Activated CD4-positive, alpha-beta T cell treated with anti-CD3 and anti-CD28 coated beads, Interleukin-2, amount 10 ng/mL, durations not matched to agents 24 days and 14 days (primary cell): ENCODE measurements around the gene ANKRD63. TPM values are rescaled to one million over a fixed set of nuclear protein-coding genes. Genes with fewer than 3 reads are reported as not detected.

Source experiments
- DNase-seq: peaks from one replicate; pipeline ENCODE4 v3.0.0; 2022
- H3K27ac Mint-ChIP-seq: one replicate; pipeline ENCODE4 v1.8.0; 2022; ENCODE audit warnings: mild to moderate bottlenecking, mixed read lengths
- H3K27me3 Mint-ChIP-seq: one replicate; pipeline ENCODE4 v1.8.0; 2022; ENCODE audit warnings: mixed read lengths
- H3K36me3 Mint-ChIP-seq: one replicate; pipeline ENCODE4 v1.8.0; 2022; ENCODE audit warnings: low read depth, mild to moderate bottlenecking, mixed read lengths
- H3K4me1 Mint-ChIP-seq: one replicate; pipeline ENCODE4 v1.8.0; 2021; ENCODE audit warnings: mixed read lengths
- H3K4me3 Mint-ChIP-seq: one replicate; pipeline ENCODE4 v1.8.0; 2022; ENCODE audit warnings: mild to moderate bottlenecking, moderate library complexity, mixed read lengths
- H3K9me3 Mint-ChIP-seq: one replicate; pipeline ENCODE4 v1.8.0; 2021; ENCODE audit warnings: mixed read lengths
- intact Hi-C: fragments of 100-400 bp; cut with micrococcal nuclease; formaldehyde crosslinking; loops from one replicate; pipeline ENCODE4 v1.15.1; 2023
- total RNA-seq: library from RNA; stranded (reverse); gene quantifications from 2 replicates; pipeline ENCODE4 v1.2.3, GENCODE V29; 2022

ANKRD63 gene
- total RNA-seq, 1 donor from 2014 or later: not detected

GRCh38 chr15:40295877-40296560, 13.2 kb upstream of the ANKRD63 start:
- Mint-ChIP-seq H3K36me3 (peaks cover 39% of the 10 kb centered on the region), H3K27ac (no peak overlapping the region), H3K27me3 (no peaks in the 10 kb centered on the region)

GRCh38 chr15:40295297-40295696, 12.4 kb upstream of the ANKRD63 start:
- intact Hi-C loops: no loop called here

More at GRCh38 chr15:40295877-40296560, 13.2 kb upstream of the ANKRD63 start:
- Mint-ChIP-seq H3K4me3 (no peak overlapping the region), H3K4me1 (no peaks in the 10 kb centered on the region), H3K9me3 (no peaks in the 10 kb centered on the region)
- intact Hi-C loops: no loop called here
- DNase-seq: no peak

GRCh38 chr15:40293905-40294895, 11.3 kb upstream of the ANKRD63 start:
- no peak overlapping the region for H3K4me3 Mint-ChIP-seq
- H3K27me3 Mint-ChIP-seq: no peaks in the 10 kb centered on the region
- no peak overlapping the region for H3K27ac Mint-ChIP-seq
- H3K36me3 Mint-ChIP-seq: peaks cover 31% of the 10 kb centered on the region
- no peaks in the 10 kb centered on the region for H3K4me1 Mint-ChIP-seq
- no peaks in the 10 kb centered on the region for H3K9me3 Mint-ChIP-seq
- intact Hi-C loops: no loop called here
- DNase-seq: no peak

More at GRCh38 chr15:40295297-40295696, 12.4 kb upstream of the ANKRD63 start:
- H3K27me3 Mint-ChIP-seq: no peaks in the 10 kb centered on the region
- no peak for DNase-seq
- no peaks in the 10 kb centered on the region for H3K4me1 Mint-ChIP-seq
- peaks cover 34% of the 10 kb centered on the region for H3K36me3 Mint-ChIP-seq
- H3K27ac Mint-ChIP-seq: no peak overlapping the region
- no peaks in the 10 kb centered on the region for H3K9me3 Mint-ChIP-seq
- no peak overlapping the region for H3K4me3 Mint-ChIP-seq

- H3K27me3 Mint-ChIP-seq: no peaks in the 10 kb centered on the region
- H3K36me3 Mint-ChIP-seq: peaks cover 28% of the 10 kb centered on the region
- H3K27ac Mint-ChIP-seq: no peak overlapping the region
- H3K4me3 Mint-ChIP-seq: no peak overlapping the region
- no peaks in the 10 kb centered on the region for H3K4me1 Mint-ChIP-seq
- intact Hi-C loops: no loop called here
- no peak for DNase-seq
- H3K9me3 Mint-ChIP-seq: no peaks in the 10 kb centered on the region
Observed at GRCh38 chr15:40293006-40293405, 10.1 kb upstream of the ANKRD63 start.

GRCh38 chr15:40292246-40292645, 9.4 kb upstream of the ANKRD63 start:
- intact Hi-C loops: no loop called here
- no peak overlapping the region for H3K27ac Mint-ChIP-seq
- DNase-seq: no peak
- no peaks in the 10 kb centered on the region for H3K4me1 Mint-ChIP-seq
- peaks cover 25% of the 10 kb centered on the region for H3K36me3 Mint-ChIP-seq
- H3K27me3 Mint-ChIP-seq: no peaks in the 10 kb centered on the region
- H3K4me3 Mint-ChIP-seq: no peak overlapping the region
- no peaks in the 10 kb centered on the region for H3K9me3 Mint-ChIP-seq

GRCh38 chr15:40290918-40291574, 8.2 kb upstream of the ANKRD63 start:
- Mint-ChIP-seq H3K36me3 (peaks cover 19% of the 10 kb centered on the region), H3K4me1 (no peaks in the 10 kb centered on the region), H3K27ac (no peak overlapping the region), H3K27me3 (no peaks in the 10 kb centered on the region), H3K9me3 (no peaks in the 10 kb centered on the region), H3K4me3 (no peak overlapping the region)
- intact Hi-C loops: no loop called here
- DNase-seq: no peak

GRCh38 chr15:40290545-40290917, 7.7 kb upstream of the ANKRD63 start:
- H3K4me3 Mint-ChIP-seq: no peak overlapping the region
- no peaks in the 10 kb centered on the region for H3K4me1 Mint-ChIP-seq
- DNase-seq: no peak
- H3K27me3 Mint-ChIP-seq: no peaks in the 10 kb centered on the region
- H3K9me3 Mint-ChIP-seq: no peaks in the 10 kb centered on the region
- intact Hi-C loops: no loop called here
- peaks cover 20% of the 10 kb centered on the region for H3K36me3 Mint-ChIP-seq
- no peak overlapping the region for H3K27ac Mint-ChIP-seq

- no peaks in the 10 kb centered on the region for H3K9me3 Mint-ChIP-seq
- intact Hi-C loops: no loop called here
- peaks cover 19% of the 10 kb centered on the region for H3K36me3 Mint-ChIP-seq
- H3K4me3 Mint-ChIP-seq: no peak overlapping the region
- H3K27ac Mint-ChIP-seq: no peak overlapping the region
- no peak for DNase-seq
- H3K27me3 Mint-ChIP-seq: peaks cover 2% of the 10 kb centered on the region
- no peaks in the 10 kb centered on the region for H3K4me1 Mint-ChIP-seq
Observed at GRCh38 chr15:40289140-40289775, 6.4 kb upstream of the ANKRD63 start.

GRCh38 chr15:40287968-40288367, 5.1 kb upstream of the ANKRD63 start:
- Mint-ChIP-seq H3K4me1 (no peaks in the 10 kb centered on the region), H3K27me3 (peaks cover 11% of the 10 kb centered on the region)
- intact Hi-C loops: no loop called here

GRCh38 chr15:40287505-40287904, 4.6 kb upstream of the ANKRD63 start:
- intact Hi-C loops: no loop called here
- Mint-ChIP-seq H3K4me1 (no peaks in the 10 kb centered on the region), H3K36me3 (peaks cover 17% of the 10 kb centered on the region), H3K27me3 (peaks cover 11% of the 10 kb centered on the region), H3K27ac (no peak overlapping the region), H3K4me3 (no peak overlapping the region), H3K9me3 (no peaks in the 10 kb centered on the region)
- no peak for DNase-seq

More at GRCh38 chr15:40287968-40288367, 5.1 kb upstream of the ANKRD63 start:
- no peak for DNase-seq
- no peak overlapping the region for H3K27ac Mint-ChIP-seq
- peaks cover 17% of the 10 kb centered on the region for H3K36me3 Mint-ChIP-seq
- no peak overlapping the region for H3K4me3 Mint-ChIP-seq
- H3K9me3 Mint-ChIP-seq: no peaks in the 10 kb centered on the region

GRCh38 chr15:40286794-40287193, 3.9 kb upstream of the ANKRD63 start:
- H3K36me3 Mint-ChIP-seq: peaks cover 17% of the 10 kb centered on the region
- H3K4me3 Mint-ChIP-seq: no peak overlapping the region
- peaks cover 11% of the 10 kb centered on the region for H3K27me3 Mint-ChIP-seq
- no peak for DNase-seq
- no peaks in the 10 kb centered on the region for H3K4me1 Mint-ChIP-seq
- H3K27ac Mint-ChIP-seq: no peak overlapping the region
- intact Hi-C loops: no loop called here
- H3K9me3 Mint-ChIP-seq: no peaks in the 10 kb centered on the region

GRCh38 chr15:40286061-40286532, 3.2 kb upstream of the ANKRD63 start:
- Mint-ChIP-seq H3K36me3 (peaks cover 17% of the 10 kb centered on the region), H3K27me3 (peaks cover 13% of the 10 kb centered on the region), H3K9me3 (no peaks in the 10 kb centered on the region)

GRCh38 chr15:40285554-40286011, 2.7 kb upstream of the ANKRD63 start:
- Mint-ChIP-seq H3K4me3 (no peak overlapping the region), H3K27ac (no peak overlapping the region), H3K9me3 (no peaks in the 10 kb centered on the region), H3K27me3 (peaks cover 18% of the 10 kb centered on the region), H3K4me1 (peaks cover 2% of the 10 kb centered on the region), H3K36me3 (peaks cover 16% of the 10 kb centered on the region)
- no peak for DNase-seq
- intact Hi-C loops: no loop called here

More at GRCh38 chr15:40286061-40286532, 3.2 kb upstream of the ANKRD63 start:
- H3K27ac Mint-ChIP-seq: no peak overlapping the region
- H3K4me3 Mint-ChIP-seq: no peak overlapping the region
- intact Hi-C loops: no loop called here
- H3K4me1 Mint-ChIP-seq: peaks cover 1% of the 10 kb centered on the region
- DNase-seq: no peak
